Effector memory CD8-positive, alpha-beta T cell (primary cell): Measurements from ENCODE around the gene HEPHL1.
"Not testable (repeated sequence)": the region's sequence is repeated elsewhere in the genome, so short reads cannot be mapped to it uniquely, and the experiment has no call there.

ENCODE experiments used
- ATAC-seq: fragments of 150-1000 bp; cut with Tn5 transposase; replicated peaks from 2 replicates; pipeline ENCODE4 v1.10.0; 2021; ENCODE audit warnings: mild to moderate bottlenecking, moderate library complexity
- DNase-seq, 3 experiments: peaks; one replicate each; pipeline ENCODE4 v3.0.0; 2021
- H3K27ac Mint-ChIP-seq, 2 donors: one replicate each; pipeline ENCODE4 v1.8.0; 2022; ENCODE audit warnings: mild to moderate bottlenecking in 2 of 2, mixed read lengths in 2 of 2, moderate library complexity in 2 of 2
- H3K27me3 Mint-ChIP-seq, 2 donors: one replicate each; pipeline ENCODE4 v1.8.0; 2022; ENCODE audit warnings: mixed read lengths in 2 of 2
- H3K36me3 Mint-ChIP-seq: one replicate; pipeline ENCODE4 v1.8.0; 2022; ENCODE audit warnings: mild to moderate bottlenecking, moderate library complexity, mixed read lengths; ENCODE audit not compliant: insufficient read depth
- H3K4me1 Mint-ChIP-seq, 2 donors: one replicate each; pipeline ENCODE4 v1.8.0; 2022; ENCODE audit warnings: low read depth in 2 of 2, mixed read lengths in 2 of 2
- H3K4me3 Mint-ChIP-seq, 2 donors: one replicate each; pipeline ENCODE4 v1.8.0; 2022; ENCODE audit warnings: mild to moderate bottlenecking in 2 of 2, mixed read lengths in 2 of 2, moderate library complexity in 2 of 2
- H3K9me3 Mint-ChIP-seq, 2 donors: one replicate each; pipeline ENCODE4 v1.8.0; 2022; ENCODE audit warnings: mixed read lengths in 2 of 2
- total RNA-seq, 9 experiments: gene quantifications; one replicate each; lab custom pipeline; 2026; lab: John Stamatoyannopoulos, UW

The HEPHL1 gene, protein sequence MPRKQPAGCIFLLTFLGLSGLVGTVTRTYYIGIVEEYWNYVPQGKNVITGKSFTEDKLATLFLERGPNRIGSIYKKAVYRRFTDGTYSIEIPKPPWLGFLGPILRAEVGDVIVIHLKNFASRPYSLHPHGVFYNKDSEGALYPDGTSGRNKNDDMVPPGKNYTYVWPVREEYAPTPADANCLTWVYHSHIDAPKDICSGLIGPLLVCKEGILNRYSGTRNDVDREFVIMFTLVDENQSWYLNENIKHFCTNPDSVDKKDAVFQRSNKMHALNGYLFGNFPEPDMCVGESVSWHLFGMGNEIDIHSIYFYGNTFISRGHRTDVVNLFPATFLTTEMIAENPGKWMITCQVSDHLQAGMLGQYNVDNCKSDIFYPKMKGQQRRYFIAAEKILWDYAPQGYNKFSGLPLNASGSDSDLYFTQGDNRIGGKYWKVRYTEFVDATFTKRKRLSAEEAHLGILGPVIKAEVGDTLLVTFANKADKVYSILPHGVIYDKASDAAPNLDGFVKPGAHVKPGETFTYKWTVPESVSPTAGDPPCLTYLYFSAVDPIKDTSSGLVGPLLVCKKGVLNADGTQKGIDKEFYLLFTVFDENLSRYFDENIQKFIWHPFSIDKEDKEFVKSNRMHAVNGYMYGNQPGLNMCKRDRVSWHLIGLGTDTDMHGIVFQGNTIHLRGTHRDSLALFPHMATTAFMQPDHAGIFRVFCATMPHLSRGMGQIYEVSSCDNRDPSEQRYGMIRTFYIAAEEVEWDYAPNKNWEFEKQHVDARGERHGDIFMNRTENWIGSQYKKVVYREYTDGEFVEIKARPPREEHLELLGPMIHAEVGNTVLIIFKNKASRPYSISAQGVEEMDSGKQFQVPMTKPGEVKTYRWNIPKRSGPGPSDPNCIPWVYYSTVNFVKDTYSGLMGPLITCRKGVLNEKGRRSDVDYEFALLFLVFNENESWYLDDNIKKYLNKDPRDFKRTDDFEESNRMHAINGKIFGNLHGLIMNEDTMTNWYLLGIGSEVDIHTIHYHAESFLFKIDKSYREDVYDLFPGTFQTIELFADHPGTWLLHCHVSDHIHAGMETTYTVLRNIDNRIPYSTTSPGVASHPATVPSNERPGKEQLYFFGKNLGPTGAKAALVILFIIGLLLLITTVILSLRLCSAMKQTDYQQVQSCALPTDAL
- total RNA-seq = 0 to 0.07 (median 0) reads per million in 9 experiments

DNA sequence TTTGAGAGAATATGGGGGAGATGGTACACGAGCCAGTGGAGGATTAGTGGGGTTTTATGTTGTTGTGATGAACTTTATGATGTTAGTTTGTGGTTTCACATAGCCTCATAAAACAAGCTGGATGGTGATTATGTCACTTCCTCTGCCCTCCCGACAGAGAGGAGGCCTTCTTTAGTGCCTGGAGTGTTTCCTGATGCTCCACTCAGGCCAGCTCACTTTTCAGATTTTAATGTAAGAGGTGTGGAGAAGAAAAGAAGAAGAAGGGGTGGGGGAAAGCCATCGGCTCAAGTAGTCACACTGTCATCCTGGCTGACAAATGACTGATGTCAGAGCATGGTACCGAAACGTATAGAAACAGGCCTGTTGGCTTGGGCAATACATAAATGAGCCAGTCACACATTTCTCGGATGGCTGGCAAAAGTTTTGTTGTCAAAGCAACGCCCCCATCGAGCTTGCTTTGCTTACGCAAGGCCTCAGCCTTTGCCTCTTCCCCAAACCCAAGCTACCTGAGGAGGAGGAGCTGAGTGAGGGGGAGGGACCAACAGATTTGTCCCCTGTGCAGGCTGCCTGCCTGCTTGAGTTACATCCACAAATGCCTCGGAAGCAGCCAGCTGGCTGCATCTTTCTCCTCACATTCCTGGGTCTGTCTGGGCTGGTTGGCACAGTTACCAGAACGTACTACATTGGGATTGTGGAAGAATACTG lies at the start of gene HEPHL1:
Gene HEPHL1 (plus strand): TSS at position 578 of the 705 bp plus-strand sequence. CDS start 15 bp downstream, at position 593.
- ATAC-seq (no peak), DNase-seq (no peak)
- Mint-ChIP-seq H3K4me3 (no peak within 1 kb of the TSS), H3K27me3 (peaks cover 0 to 5% of the 10 kb centered on the region in 2 donors), H3K27ac (no peak within 1 kb of the TSS), H3K36me3 (no peaks in the 10 kb centered on the region), H3K4me1 (no peaks in the 10 kb centered on the region), H3K9me3 (peaks cover 0 to 2% of the 10 kb centered on the region in 2 donors)

DNA sequence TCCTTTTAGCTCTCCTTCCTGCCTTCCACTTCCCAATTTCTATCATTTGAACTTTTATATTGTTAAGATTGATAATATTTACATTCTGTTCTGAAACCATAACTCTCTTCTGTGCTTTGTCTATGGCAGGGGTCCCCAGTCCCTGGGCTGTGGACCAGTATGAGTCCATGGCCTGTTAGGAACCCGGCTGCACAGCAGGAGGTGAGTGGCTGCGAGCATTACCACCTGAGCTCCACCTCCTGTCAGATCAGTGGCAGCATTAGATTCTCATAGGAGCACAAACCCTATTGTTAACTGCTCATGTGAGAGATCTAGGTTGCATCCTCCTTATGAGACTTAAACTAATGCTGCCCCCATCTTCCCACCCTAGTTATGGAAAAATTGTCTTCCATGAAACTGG lies 48.4 kb upstream of the HEPHL1 start:
- Mint-ChIP-seq H3K36me3 (no peaks in the 10 kb centered on the region), H3K4me1 (no peaks in the 10 kb centered on the region), H3K27ac (no peak overlapping the region), H3K9me3 (peaks cover 0 to 4% of the 10 kb centered on the region in 2 donors), H3K4me3 (no peak overlapping the region), H3K27me3 (peaks cover 18 to 29% of the 10 kb centered on the region in 2 donors)
- ATAC-seq = no peak
- DNase-seq = no peak

DNA sequence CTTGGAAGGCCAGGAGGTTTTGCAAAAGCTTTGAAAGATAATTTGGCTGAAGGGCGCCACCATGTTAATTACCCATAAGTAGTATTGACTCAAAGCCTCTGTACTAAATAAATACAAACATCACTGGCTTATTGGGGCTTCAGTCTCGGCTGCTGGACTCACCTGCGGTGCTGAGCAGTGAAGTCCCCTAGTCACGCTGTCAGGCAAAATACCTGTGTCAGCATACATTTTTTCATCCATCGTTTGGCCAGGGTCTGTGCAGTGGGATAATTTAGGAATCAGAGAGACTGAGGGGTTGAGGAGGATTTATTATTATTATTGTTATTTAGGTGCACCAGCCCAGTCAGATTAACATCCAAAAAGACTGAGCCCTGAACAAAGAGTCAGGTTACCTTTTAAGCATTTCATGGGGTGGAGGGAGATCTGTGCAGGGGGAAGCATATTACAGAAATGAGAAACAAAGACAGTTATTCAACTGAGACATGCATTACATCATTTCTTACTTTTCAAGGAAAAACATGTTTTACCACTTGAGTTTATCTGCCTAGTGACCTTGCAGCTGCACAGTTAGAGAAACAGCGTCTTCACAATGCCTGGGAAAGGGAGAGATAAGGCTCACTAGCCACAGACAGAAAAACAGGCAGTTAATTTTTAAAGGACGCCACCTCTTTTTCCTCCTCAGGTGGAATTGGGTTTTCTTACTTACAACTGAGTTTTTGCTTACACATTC lies 47.7 kb upstream of the HEPHL1 start:
- ATAC-seq, DNase-seq, H3K4me3 Mint-ChIP-seq, H3K4me1 Mint-ChIP-seq, H3K27ac Mint-ChIP-seq, H3K9me3 Mint-ChIP-seq, H3K36me3 Mint-ChIP-seq: not testable (repeated sequence)
- peaks cover 18 to 29% of the 10 kb centered on the region in 2 donors for H3K27me3 Mint-ChIP-seq

DNA sequence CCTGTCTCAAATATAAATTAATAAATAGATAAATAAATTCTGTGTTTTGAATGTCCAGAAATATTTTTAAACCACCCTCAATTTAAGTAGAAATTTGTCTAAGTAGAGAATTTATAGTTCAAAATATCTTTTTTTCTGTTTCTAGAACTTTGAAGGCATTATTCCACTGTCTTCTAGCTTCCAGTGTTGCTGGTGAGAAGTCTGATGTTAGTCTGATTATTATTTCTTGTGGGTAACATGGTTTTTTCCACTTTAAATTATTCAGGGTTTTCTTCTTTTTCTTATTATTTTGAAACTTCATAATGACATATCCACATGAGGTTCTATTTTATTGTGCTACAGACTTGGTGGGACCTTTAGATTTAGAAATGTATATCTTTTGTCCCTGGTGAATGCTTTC lies 46.4 kb upstream of the HEPHL1 start:
- Mint-ChIP-seq H3K27me3 (peaks cover 16 to 29% of the 10 kb centered on the region in 2 donors), H3K27ac (no peak overlapping the region), H3K9me3 (peaks cover 0 to 4% of the 10 kb centered on the region in 2 donors), H3K4me1 (no peaks in the 10 kb centered on the region), H3K4me3 (no peak overlapping the region), H3K36me3 (no peaks in the 10 kb centered on the region)
- DNase-seq (no peak), ATAC-seq (no peak)

DNA sequence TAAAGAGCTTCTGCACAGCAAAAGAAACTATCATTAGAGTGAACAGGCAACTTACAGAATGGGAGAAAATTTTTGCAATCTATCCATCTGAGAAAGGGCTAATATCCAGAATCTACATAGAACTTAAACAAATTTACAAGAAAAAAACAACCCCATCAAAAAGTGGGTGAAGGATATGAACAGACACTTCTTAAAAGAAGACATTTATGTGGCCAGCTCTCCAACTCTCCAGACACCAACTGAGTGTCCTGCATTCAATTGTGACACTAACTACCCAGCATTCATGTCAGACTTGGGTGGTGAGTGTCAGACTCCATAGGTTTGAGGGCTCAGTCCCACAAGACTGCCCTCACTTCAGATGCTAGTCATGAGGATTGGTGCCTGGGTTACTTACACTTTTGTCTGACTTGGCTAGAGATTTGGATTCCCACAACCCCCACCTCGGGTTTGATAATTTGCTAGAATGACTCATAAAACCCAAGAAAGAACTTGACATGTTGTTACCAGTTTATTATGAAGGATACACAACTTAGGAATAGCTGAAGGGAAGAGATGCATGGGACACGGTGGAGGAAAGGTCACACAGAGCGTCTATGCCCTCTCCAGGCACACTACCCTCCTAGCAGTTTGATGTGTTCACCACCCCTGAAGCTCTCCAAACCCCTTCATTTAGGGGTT lies 44.4 kb upstream of the HEPHL1 start:
- ATAC-seq, DNase-seq, H3K9me3 Mint-ChIP-seq, H3K4me1 Mint-ChIP-seq, H3K4me3 Mint-ChIP-seq, H3K27ac Mint-ChIP-seq, H3K36me3 Mint-ChIP-seq: not testable (repeated sequence)
- peaks cover 10 to 18% of the 10 kb centered on the region in 2 donors for H3K27me3 Mint-ChIP-seq

DNA sequence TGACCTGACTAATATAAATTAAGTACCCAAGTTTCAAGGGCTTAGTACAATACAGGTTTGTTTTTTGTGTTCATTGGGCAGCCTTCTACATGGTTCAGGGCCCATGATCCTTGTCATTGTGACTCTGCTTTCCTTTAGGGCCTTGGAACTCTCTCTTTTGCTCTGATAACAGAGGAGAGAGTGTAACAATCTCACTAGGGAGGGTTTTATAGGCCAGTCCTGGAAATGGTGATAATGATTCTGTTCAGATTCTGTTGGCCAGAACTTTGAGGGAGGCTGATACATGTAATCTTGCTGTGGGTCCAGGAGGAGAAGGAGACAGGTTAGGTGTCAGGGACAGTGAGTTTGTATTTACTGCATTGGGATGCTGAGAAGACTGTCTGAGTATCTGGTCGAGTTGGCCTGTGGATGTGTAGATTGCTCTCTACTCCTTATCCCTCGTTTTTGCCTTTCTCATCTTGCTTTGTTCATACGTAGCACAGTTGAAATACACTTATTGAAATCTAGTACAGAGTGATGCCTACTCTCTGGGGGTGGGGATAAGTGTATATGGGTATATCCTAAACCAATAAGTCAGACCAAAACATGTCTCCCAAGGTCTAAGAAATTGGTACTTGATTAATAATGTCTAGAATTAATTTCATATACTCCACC lies 37.5 kb upstream of the HEPHL1 start:
- no peaks in the 10 kb centered on the region for H3K27me3 Mint-ChIP-seq
- ATAC-seq (no peak), DNase-seq (no peak)
- no peaks in the 10 kb centered on the region for H3K4me1 Mint-ChIP-seq
- H3K36me3 Mint-ChIP-seq = no peaks in the 10 kb centered on the region
- no peak overlapping the region for H3K27ac Mint-ChIP-seq
- H3K4me3 Mint-ChIP-seq = no peak overlapping the region
- no peaks in the 10 kb centered on the region for H3K9me3 Mint-ChIP-seq

DNA sequence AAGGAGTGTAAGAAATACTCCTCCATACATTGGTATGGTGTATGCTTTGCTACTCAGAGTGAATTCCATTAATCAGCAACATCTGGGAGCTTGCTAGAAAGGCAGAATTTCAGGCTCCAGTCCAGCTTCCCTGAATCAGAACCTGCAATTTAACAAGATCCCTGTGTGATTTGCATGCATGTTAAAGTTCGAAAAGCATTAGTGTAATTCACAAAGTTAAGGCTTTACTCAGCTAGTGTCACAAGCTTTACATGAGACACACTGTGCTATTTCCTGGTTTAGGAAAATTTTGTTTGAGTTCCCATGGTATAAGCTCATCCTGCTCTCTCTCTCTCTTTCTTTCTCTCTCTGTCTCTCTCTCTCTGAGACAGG lies 37.0 kb upstream of the HEPHL1 start:
- H3K27me3 Mint-ChIP-seq = no peaks in the 10 kb centered on the region
- H3K36me3 Mint-ChIP-seq = no peaks in the 10 kb centered on the region
- H3K4me1 Mint-ChIP-seq = no peaks in the 10 kb centered on the region
- DNase-seq (no peak), ATAC-seq (no peak)
- H3K27ac Mint-ChIP-seq = no peak overlapping the region
- H3K9me3 Mint-ChIP-seq = no peaks in the 10 kb centered on the region
- H3K4me3 Mint-ChIP-seq = no peak overlapping the region

DNA sequence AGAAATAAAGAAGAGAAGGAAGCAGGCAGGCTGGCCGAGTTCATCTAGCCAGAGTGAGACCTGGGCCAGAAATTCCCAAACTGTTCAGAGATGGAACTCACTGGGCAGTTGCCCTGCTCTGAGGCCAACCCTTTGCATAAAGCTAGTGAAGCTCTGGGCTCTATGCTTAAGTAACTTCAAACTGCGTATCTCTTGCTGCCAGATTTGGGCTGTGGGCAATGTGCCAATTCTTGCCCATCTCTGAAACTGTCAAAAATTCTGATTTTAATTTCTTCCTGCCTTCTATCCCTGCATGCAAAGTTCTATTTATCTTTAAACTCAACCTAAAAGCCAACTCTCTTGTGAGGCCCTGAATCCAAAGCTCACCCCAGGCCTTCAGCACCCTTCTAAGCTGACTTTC lies 36.2 kb upstream of the HEPHL1 start:
- ATAC-seq (no peak), DNase-seq (no peak)
- no peaks in the 10 kb centered on the region for H3K9me3 Mint-ChIP-seq
- H3K27me3 Mint-ChIP-seq = no peaks in the 10 kb centered on the region
- no peaks in the 10 kb centered on the region for H3K4me1 Mint-ChIP-seq
- H3K36me3 Mint-ChIP-seq = no peaks in the 10 kb centered on the region
- no peak overlapping the region for H3K4me3 Mint-ChIP-seq
- H3K27ac Mint-ChIP-seq = no peak overlapping the region

DNA sequence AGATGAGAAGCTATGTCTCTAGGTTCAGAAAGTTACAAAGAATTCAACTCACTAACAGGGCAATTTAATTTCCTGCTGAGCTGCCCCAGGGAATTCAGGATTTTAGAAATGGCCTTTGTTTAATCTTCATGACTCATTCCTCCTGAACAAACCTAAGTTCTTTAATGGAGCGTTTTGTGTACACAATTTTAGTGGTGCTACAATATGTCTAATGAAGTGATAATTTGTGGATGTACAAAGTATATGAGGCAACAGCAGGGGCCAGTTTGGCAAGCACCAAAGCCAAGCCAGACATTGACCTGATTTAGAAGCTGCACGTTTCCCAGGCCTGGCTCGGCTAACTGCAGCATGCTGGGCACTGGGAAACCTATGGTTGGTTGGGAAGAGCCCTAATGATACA lies 34.4 kb upstream of the HEPHL1 start:
- Mint-ChIP-seq H3K4me3 (no peak overlapping the region), H3K36me3 (no peaks in the 10 kb centered on the region), H3K27me3 (peaks cover 0 to 6% of the 10 kb centered on the region in 2 donors), H3K4me1 (no peaks in the 10 kb centered on the region), H3K9me3 (no peaks in the 10 kb centered on the region), H3K27ac (no peak overlapping the region)
- DNase-seq (no peak), ATAC-seq (no peak)

DNA sequence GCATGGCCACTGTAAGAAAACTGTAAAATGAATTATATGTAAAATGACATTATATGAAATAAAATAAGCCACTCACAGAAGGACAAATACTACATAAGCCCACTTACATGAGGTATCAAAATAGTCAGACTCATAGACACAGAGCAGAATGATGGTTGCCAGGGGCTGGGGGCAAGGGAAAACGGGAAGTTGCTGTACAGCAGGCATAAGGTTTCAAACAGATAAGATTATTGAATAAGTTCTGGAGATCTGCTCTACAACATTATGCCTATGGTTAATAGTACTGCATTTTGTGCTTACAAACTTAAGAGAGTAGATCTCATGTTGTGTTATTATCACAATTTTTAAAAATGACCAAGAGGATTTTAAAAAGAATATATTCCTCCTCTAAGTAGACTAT lies 32.7 kb upstream of the HEPHL1 start:
- Mint-ChIP-seq H3K36me3 (no peaks in the 10 kb centered on the region), H3K4me1 (no peaks in the 10 kb centered on the region), H3K9me3 (peaks cover 3 to 7% of the 10 kb centered on the region in 2 donors), H3K27me3 (peaks cover 0 to 6% of the 10 kb centered on the region in 2 donors), H3K27ac (no peak overlapping the region), H3K4me3 (no peak overlapping the region)
- DNase-seq = no peak
- no peak for ATAC-seq

DNA sequence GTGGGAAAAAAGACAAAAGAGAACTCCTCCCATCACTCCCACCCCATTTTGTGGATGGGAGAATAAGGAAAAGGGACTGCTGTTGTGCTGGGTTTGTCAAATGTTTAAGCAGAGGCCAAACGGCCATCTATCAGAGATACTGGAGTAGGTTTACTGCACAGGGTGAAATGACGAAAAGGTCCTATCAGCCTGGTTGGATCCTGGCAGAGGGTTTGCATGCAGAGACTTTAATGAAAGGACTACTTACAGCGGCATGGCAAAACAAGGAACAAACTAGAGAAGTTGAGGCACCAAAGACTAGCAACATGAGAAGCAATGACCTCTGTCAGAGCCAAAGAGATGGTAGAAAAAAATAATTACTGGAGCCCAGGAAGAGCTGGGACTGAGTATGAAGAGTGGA lies 32.2 kb upstream of the HEPHL1 start:
- no peak for DNase-seq
- Mint-ChIP-seq H3K9me3 (peaks cover 3 to 7% of the 10 kb centered on the region in 2 donors), H3K27me3 (peaks cover 0 to 6% of the 10 kb centered on the region in 2 donors), H3K27ac (no peak overlapping the region), H3K36me3 (no peaks in the 10 kb centered on the region), H3K4me1 (no peaks in the 10 kb centered on the region), H3K4me3 (no peak overlapping the region)
- no peak for ATAC-seq

DNA sequence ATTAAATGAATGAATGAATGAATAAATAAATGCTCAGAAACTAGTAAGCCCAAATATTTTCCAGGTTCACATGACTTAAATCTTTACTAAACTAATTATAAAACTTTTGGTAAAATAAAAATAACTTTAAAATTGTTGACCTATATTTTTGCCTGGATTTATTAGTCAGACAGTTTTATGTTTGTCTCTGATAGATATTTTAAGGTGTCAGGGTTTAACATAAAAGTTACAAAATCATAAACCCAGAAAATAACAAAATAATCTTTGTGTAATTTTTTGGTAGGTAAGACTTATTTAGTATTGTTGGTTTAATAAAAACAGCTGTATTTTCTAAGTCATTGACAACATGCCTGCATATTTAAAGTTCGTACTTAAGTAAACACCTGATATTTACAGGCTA lies 27.4 kb upstream of the HEPHL1 start:
- ATAC-seq (no peak), DNase-seq (no peak)
- H3K4me1 Mint-ChIP-seq = no peaks in the 10 kb centered on the region
- no peak overlapping the region for H3K4me3 Mint-ChIP-seq
- H3K36me3 Mint-ChIP-seq = no peaks in the 10 kb centered on the region
- peaks cover 0 to 6% of the 10 kb centered on the region in 2 donors for H3K27me3 Mint-ChIP-seq
- H3K27ac Mint-ChIP-seq = no peak overlapping the region
- peaks cover 8 to 11% of the 10 kb centered on the region in 2 donors for H3K9me3 Mint-ChIP-seq
